ENCODE data around the gene LIME1.

GRCh38 chr20:63688228-63689045 lies 48.0 kb upstream of the LIME1 start:
- TF ChIP-seq CTCF (conservative IDR thresholded peaks at IDR 0.05 in 1 of 2, IDR thresholded peaks at IDR 0.05 in 1 of 2; ENCODE audit: low read depth in 1 of 2, low read length in 2 of 2) (no peak), EZH2 (IDR thresholded peaks at IDR 0.05; ENCODE audit: low read length, missing control alignments) (no peak)

Measured in fibroblast of lung (primary cell).